ENCODE measurements around the gene TBC1D16. TPM values are rescaled to one million over a fixed set of nuclear protein-coding genes. Genes with fewer than 3 reads are reported as not detected.

TBC1D16 gene
- total RNA-seq, 4 donors from 2014 or later: 6.4 to 20.2 (median 11.5) TPM

- WGBS, 2 donors: 44 to 79% methylated on average over 8 to 19 of the region's 23 CpGs
- Histone ChIP-seq H3K36me3 (peaks cover 0 to 42% (median 0%) of the 10 kb centered on the region in 3 donors), H3K4me1 (peaks cover 0 to 24% (median 3%) of the 10 kb centered on the region in 3 donors), H3K4me3 (no peak overlapping the region), H3K27me3 (no peaks in the 10 kb centered on the region), H3K27ac (peak overlapping the region in 2 of 4 donors; percentile 29 to 61), H3K9me3 (no peaks in the 10 kb centered on the region)
- no peak for DNase-seq
- TF ChIP-seq CTCF (IDR thresholded peaks at IDR 0.05): peak in 3 of 6 experiments; percentile 40 to 59 (median 42)
- TF ChIP-seq POLR2A (IDR thresholded peaks at IDR 0.05): no peak
- intact Hi-C loops (cut with DNase I): no loop called here
Observed at GRCh38 chr17:79974566-79975497, 60.8 kb downstream of the TBC1D16 start.

GRCh38 chr17:79971651-79972050 lies 64.0 kb downstream of the TBC1D16 start:
- H3K27me3 ChIP-seq: no peaks in the 10 kb centered on the region
- H3K27ac ChIP-seq: no peak overlapping the region
- intact Hi-C loops (cut with DNase I): no loop called here
- H3K4me1 ChIP-seq: peaks cover 0 to 24% (median 3%) of the 10 kb centered on the region in 3 donors
- no peak for DNase-seq
- peaks cover 0 to 30% (median 0%) of the 10 kb centered on the region in 3 donors for H3K36me3 ChIP-seq
- no peaks in the 10 kb centered on the region for H3K9me3 ChIP-seq
- no peak for TF ChIP-seq CTCF (IDR thresholded peaks at IDR 0.05)
- TF ChIP-seq POLR2A (IDR thresholded peaks at IDR 0.05): no peak
- H3K4me3 ChIP-seq: no peak overlapping the region
- WGBS, 2 donors: 84 to 95% methylated on average over 8 to 9 of the region's 9 CpGs

- intact Hi-C loops (cut with DNase I): no loop called here
- TF ChIP-seq POLR2A (IDR thresholded peaks at IDR 0.05) (no peak), CTCF (IDR thresholded peaks at IDR 0.05) (peak in 5 of 6 experiments; percentile 17 to 57 (median 28))
- no peak for DNase-seq
Observed at GRCh38 chr17:79970576-79971068, 65.0 kb downstream of the TBC1D16 start.

GRCh38 chr17:79969906-79970305 lies 65.8 kb downstream of the TBC1D16 start:
- 57 to 58% methylated on average over 7 of the region's 7 CpGs for WGBS, 2 donors
- intact Hi-C loops (cut with DNase I): no loop called here
- Histone ChIP-seq H3K4me1 (peaks cover 0 to 13% (median 3%) of the 10 kb centered on the region in 3 donors), H3K4me3 (no peak overlapping the region), H3K27me3 (no peaks in the 10 kb centered on the region), H3K36me3 (peaks cover 0 to 25% (median 0%) of the 10 kb centered on the region in 3 donors), H3K9me3 (no peaks in the 10 kb centered on the region), H3K27ac (no peak overlapping the region)
- DNase-seq: no peak
- TF ChIP-seq CTCF (IDR thresholded peaks at IDR 0.05) (no peak), POLR2A (IDR thresholded peaks at IDR 0.05) (no peak)

More at GRCh38 chr17:79970576-79971068, 65.0 kb downstream of the TBC1D16 start:
- peaks cover 0 to 25% (median 0%) of the 10 kb centered on the region in 3 donors for H3K36me3 ChIP-seq
- H3K4me3 ChIP-seq: no peak overlapping the region
- no peak overlapping the region for H3K27ac ChIP-seq
- 46 to 66% methylated on average over 10 of the region's 10 CpGs for WGBS, 2 donors
- H3K4me1 ChIP-seq: peaks cover 0 to 20% (median 3%) of the 10 kb centered on the region in 3 donors
- H3K27me3 ChIP-seq: no peaks in the 10 kb centered on the region
- no peaks in the 10 kb centered on the region for H3K9me3 ChIP-seq

GRCh38 chr17:79968116-79968515 lies 67.6 kb downstream of the TBC1D16 start:
- DNase-seq: no peak
- Histone ChIP-seq H3K27me3 (no peaks in the 10 kb centered on the region), H3K9me3 (no peaks in the 10 kb centered on the region), H3K36me3 (peaks cover 0 to 25% (median 0%) of the 10 kb centered on the region in 3 donors), H3K4me1 (no peaks in the 10 kb centered on the region), H3K4me3 (no peak overlapping the region), H3K27ac (no peak overlapping the region)
- 97 to 98% methylated on average over 5 of the region's 5 CpGs for WGBS, 2 donors
- TF ChIP-seq CTCF (IDR thresholded peaks at IDR 0.05) (no peak), POLR2A (IDR thresholded peaks at IDR 0.05) (no peak)
- intact Hi-C loops (cut with DNase I): no loop called here

All from esophagus squamous epithelium (tissue), 5 donors.